ENCODE results near the gene MAP4K4. TPM values are rescaled to one million over a fixed set of nuclear protein-coding genes. Genes with fewer than 3 reads are reported as not detected.
"Not testable (repeated sequence)": the region's sequence is repeated elsewhere in the genome, so short reads cannot be mapped to it uniquely, and the experiment has no call there.

The MAP4K4 gene
- total and polyA plus RNA-seq, 2 experiments from 2014 or later = 59.1 to 84.4 TPM

DNA sequence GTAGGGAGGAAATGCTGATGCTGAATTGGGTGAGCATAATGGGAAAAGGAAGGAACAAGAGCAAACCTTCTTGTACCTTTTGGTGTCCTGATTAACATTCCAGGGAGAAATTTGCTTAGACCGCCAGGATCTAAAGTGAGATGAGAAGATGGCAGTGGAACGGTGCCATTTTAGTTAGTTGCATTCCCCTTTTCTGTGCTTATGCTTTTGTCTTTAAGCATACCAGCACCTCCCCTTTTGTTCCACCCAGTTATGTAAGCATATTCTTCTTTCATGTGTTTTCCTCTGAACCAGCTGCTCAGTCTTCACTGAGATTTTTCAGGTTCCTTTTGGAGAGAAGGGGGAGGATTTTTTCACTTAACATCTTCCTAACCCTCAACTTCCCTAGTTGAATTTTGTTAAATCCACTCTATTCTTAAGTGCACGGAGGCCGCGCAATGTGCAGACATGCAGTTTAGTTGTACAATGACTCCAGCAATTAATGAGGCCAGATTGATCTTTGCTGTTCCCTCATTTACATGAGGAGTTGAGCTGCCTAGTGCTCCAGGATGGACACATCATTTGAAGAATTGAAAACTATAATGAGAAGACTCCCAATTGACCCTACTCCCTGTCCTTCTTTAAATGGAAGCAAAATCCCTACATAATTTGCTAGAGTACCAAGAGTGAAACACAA, 73.9 kb downstream of the MAP4K4 start:
- Histone ChIP-seq H2AFZ (no peak overlapping the region), H3K9me2 (replicated peaks; ENCODE audit: insufficient read depth) (no peaks in the 10 kb centered on the region), H3K27me3 (no peaks in the 10 kb centered on the region), H3K4me2 (no peak overlapping the region), H3K27ac (no peak overlapping the region), H3K9me3 (ENCODE audit: low read depth) (no peaks in the 10 kb centered on the region), H3K4me1 (ENCODE audit: insufficient read depth) (peaks cover 47% of the 10 kb centered on the region), H4K20me1 (ENCODE audit: insufficient read depth, poor library complexity, severe bottlenecking) (peaks cover 62% of the 10 kb centered on the region), H3K4me3 (no peak overlapping the region), H3K79me2 (peaks cover 100% of the 10 kb centered on the region), H3K36me3 (replicated peaks; ENCODE audit: insufficient read depth, low read depth) (no peaks in the 10 kb centered on the region)
- 95% methylated on average over 5 of the region's 5 CpGs for whole genome bisulfite sequencing (ENCODE audit: low lambda C conversion rate, missing lambda C conversion rate)
- DNase-seq (ENCODE audit: low spot score) = no peak
- no peak for TF ChIP-seq EZH2 (IDR thresholded peaks at IDR 0.05; ENCODE audit: borderline replicate concordance)
- no peak for TF ChIP-seq CTCF (IDR thresholded peaks at IDR 0.05; ENCODE audit: poor library complexity)
- TF ChIP-seq EZH2phosphoT487 (IDR thresholded peaks at IDR 0.05; ENCODE audit: low read depth, severe bottlenecking, unreplicated experiment) = no peak

GRCh38 chr2:101771910-101772321, 74.4 kb downstream of the MAP4K4 start:
- no peak overlapping the region for H3K4me3 ChIP-seq
- H4K20me1 ChIP-seq (ENCODE audit: insufficient read depth, poor library complexity, severe bottlenecking) = peaks cover 63% of the 10 kb centered on the region
- H3K9me3 ChIP-seq (ENCODE audit: low read depth) = no peaks in the 10 kb centered on the region
- H3K36me3 ChIP-seq (replicated peaks; ENCODE audit: insufficient read depth, low read depth) = no peaks in the 10 kb centered on the region
- H3K27me3 ChIP-seq = no peaks in the 10 kb centered on the region
- H3K79me2 ChIP-seq = peaks cover 100% of the 10 kb centered on the region
- WGBS (ENCODE audit: low lambda C conversion rate, missing lambda C conversion rate) = 79% methylated on average over 2 of the region's 2 CpGs
- no peak for DNase-seq (ENCODE audit: low spot score)
- no peak overlapping the region for H3K4me2 ChIP-seq
- no peak for TF ChIP-seq EZH2phosphoT487 (IDR thresholded peaks at IDR 0.05; ENCODE audit: low read depth, severe bottlenecking, unreplicated experiment)
- no peak for TF ChIP-seq EZH2 (IDR thresholded peaks at IDR 0.05; ENCODE audit: borderline replicate concordance)
- no peak for TF ChIP-seq CTCF (IDR thresholded peaks at IDR 0.05; ENCODE audit: poor library complexity)
- H3K27ac ChIP-seq = no peak overlapping the region
- H2AFZ ChIP-seq = no peak overlapping the region
- H3K4me1 ChIP-seq (ENCODE audit: insufficient read depth) = peaks cover 44% of the 10 kb centered on the region
- H3K9me2 ChIP-seq (replicated peaks; ENCODE audit: insufficient read depth) = no peaks in the 10 kb centered on the region

- H3K79me2 ChIP-seq = peaks cover 100% of the 10 kb centered on the region
- no peak overlapping the region for H3K4me2 ChIP-seq
- no peaks in the 10 kb centered on the region for H3K27me3 ChIP-seq
- H2AFZ ChIP-seq = no peak overlapping the region
- no peak for DNase-seq (ENCODE audit: low spot score)
- no peaks in the 10 kb centered on the region for H3K9me2 ChIP-seq (replicated peaks; ENCODE audit: insufficient read depth)
- H4K20me1 ChIP-seq (ENCODE audit: insufficient read depth, poor library complexity, severe bottlenecking) = peaks cover 64% of the 10 kb centered on the region
- H3K4me3 ChIP-seq = no peak overlapping the region
- TF ChIP-seq EZH2 (IDR thresholded peaks at IDR 0.05; ENCODE audit: borderline replicate concordance) (no peak), CTCF (IDR thresholded peaks at IDR 0.05; ENCODE audit: poor library complexity) (no peak), EZH2phosphoT487 (IDR thresholded peaks at IDR 0.05; ENCODE audit: low read depth, severe bottlenecking, unreplicated experiment) (no peak)
- WGBS (ENCODE audit: low lambda C conversion rate, missing lambda C conversion rate) = 92% methylated on average over 5 of the region's 5 CpGs
- no peaks in the 10 kb centered on the region for H3K9me3 ChIP-seq (ENCODE audit: low read depth)
- peaks cover 34% of the 10 kb centered on the region for H3K4me1 ChIP-seq (ENCODE audit: insufficient read depth)
- no peaks in the 10 kb centered on the region for H3K36me3 ChIP-seq (replicated peaks; ENCODE audit: insufficient read depth, low read depth)
- H3K27ac ChIP-seq = no peak overlapping the region
Observed at GRCh38 chr2:101773137-101773536, 75.6 kb downstream of the MAP4K4 start.

DNA sequence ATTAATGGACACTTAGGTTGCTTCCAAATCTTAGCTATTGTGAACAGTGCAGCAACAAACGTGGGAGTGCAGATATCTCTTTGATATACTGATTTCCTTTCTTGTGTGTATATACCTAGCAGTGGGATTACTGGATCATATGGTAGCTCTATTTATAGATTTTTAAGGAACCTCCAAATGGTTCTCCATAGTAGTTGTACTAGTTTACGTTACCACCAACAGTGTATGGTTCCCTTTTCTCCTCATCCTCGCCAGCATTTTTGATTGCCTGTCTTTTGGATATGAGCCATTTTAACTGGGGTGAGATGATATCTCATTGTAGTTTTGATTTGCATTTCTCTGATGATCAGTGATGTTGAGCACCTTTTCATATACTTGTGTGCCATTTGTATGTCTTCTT, 76.5 kb downstream of the MAP4K4 start:
- 81% methylated on average over 3 of the region's 3 CpGs for WGBS (ENCODE audit: low lambda C conversion rate, missing lambda C conversion rate)
- not testable (repeated sequence) for H3K9me2 ChIP-seq (replicated peaks; ENCODE audit: insufficient read depth); H3K4me2 ChIP-seq; H3K27me3 ChIP-seq; H3K9me3 ChIP-seq (ENCODE audit: low read depth); H3K27ac ChIP-seq; H3K36me3 ChIP-seq (replicated peaks; ENCODE audit: insufficient read depth, low read depth); H2AFZ ChIP-seq; H3K4me3 ChIP-seq; DNase-seq (ENCODE audit: low spot score)
- Histone ChIP-seq H3K4me1 (ENCODE audit: insufficient read depth) (peaks cover 29% of the 10 kb centered on the region), H3K79me2 (peaks cover 100% of the 10 kb centered on the region), H4K20me1 (ENCODE audit: insufficient read depth, poor library complexity, severe bottlenecking) (peaks cover 64% of the 10 kb centered on the region)
